GM13977 (cell line): ENCODE measurements around the gene GRIP1.

ENCODE experiments used
- DNase-seq: peaks from one replicate; pipeline ENCODE4 v3.0.0; 2012; ENCODE audit warnings: low spot score
- CTCF ChIP-seq: IDR thresholded peaks from 2 replicates; pipeline ENCODE4 v1.5.1; 2012; ENCODE audit warnings: mild to moderate bottlenecking, control low read depth; ENCODE audit not compliant: insufficient read depth; ENCODE audit errors: extremely low read depth, missing control alignments
- in situ Hi-C: fragments of 300-500 bp; cut with MboI; formaldehyde crosslinking; loops from one replicate; pipeline ENCODE4 v1.12.0; 2022; ENCODE audit warnings: low sequenced_read_pairs, low pct_unique_long_range_greater_than_20kb, mixed read lengths, inconsistent platforms; ENCODE audit not compliant: unreplicated experiment

The GRIP1 gene

GRCh38 chr12:66617991-66618390 is 60.9 kb downstream of the GRIP1 start:
- no peak for DNase-seq
- TF ChIP-seq CTCF, result no peak
- in situ Hi-C loops, result no loop called here

- DNase-seq, result no peak
- in situ Hi-C loops, result no loop called here
- TF ChIP-seq CTCF, result no peak
Observed at GRCh38 chr12:66612090-66612775, 66.6 kb downstream of the GRIP1 start.

GRCh38 chr12:66607147-66607546 is 71.7 kb downstream of the GRIP1 start:
- in situ Hi-C loops, result no loop called here
- DNase-seq, result no peak
- no peak for TF ChIP-seq CTCF

- TF ChIP-seq CTCF, result no peak
- DNase-seq, result no peak
- in situ Hi-C loops, result no loop called here
Observed at GRCh38 chr12:66605293-66605692, 73.6 kb downstream of the GRIP1 start.

GRCh38 chr12:66603981-66604479 is 74.8 kb downstream of the GRIP1 start:
- in situ Hi-C loops, result no loop called here
- no peak for TF ChIP-seq CTCF
- DNase-seq, result no peak

GRCh38 chr12:66603461-66603860 is 75.4 kb downstream of the GRIP1 start:
- TF ChIP-seq CTCF, result no peak
- no peak for DNase-seq
- in situ Hi-C loops, result no loop called here
